ENCODE measurements around the gene PCF11.

Gene PCF11

GRCh38 chr11:83157594-83158356 is 844 bp downstream of the PCF11 start:
- peak; percentile 59 for DNase-seq
- 0 out of 2 replicates have a peak, but pooled peaks have one; percentile 3 for TF ChIP-seq CTCF (IDR thresholded peaks at IDR 0.05; ENCODE audit: low read depth, low read length)
- Histone ChIP-seq H3K4me3 (ENCODE audit: low read depth, low read length) (peak overlapping the region; percentile 88), H3K27me3 (no peaks in the 10 kb centered on the region), H3K36me3 (peaks cover 42% of the 10 kb centered on the region), H3K4me1 (no peaks in the 10 kb centered on the region), H3K9me3 (no peaks in the 10 kb centered on the region)

GRCh38 chr11:83158357-83158786 is 1.4 kb downstream of the PCF11 start:
- no peak for TF ChIP-seq CTCF (IDR thresholded peaks at IDR 0.05; ENCODE audit: low read depth, low read length)
- no peak for DNase-seq
- no peaks in the 10 kb centered on the region for H3K27me3 ChIP-seq
- H3K4me1 ChIP-seq, result no peaks in the 10 kb centered on the region
- peaks cover 45% of the 10 kb centered on the region for H3K36me3 ChIP-seq
- no peaks in the 10 kb centered on the region for H3K9me3 ChIP-seq
- H3K4me3 ChIP-seq (ENCODE audit: low read depth, low read length), result peak overlapping the region; percentile 88

GRCh38 chr11:83158965-83159901 is 2.3 kb downstream of the PCF11 start:
- no peak for TF ChIP-seq CTCF (IDR thresholded peaks at IDR 0.05; ENCODE audit: low read depth, low read length)
- DNase-seq, result no peak
- Histone ChIP-seq H3K27me3 (no peaks in the 10 kb centered on the region), H3K4me1 (no peaks in the 10 kb centered on the region), H3K36me3 (peaks cover 52% of the 10 kb centered on the region), H3K4me3 (ENCODE audit: low read depth, low read length) (peak overlapping the region; percentile 88), H3K9me3 (no peaks in the 10 kb centered on the region)

GRCh38 chr11:83159902-83160865 is 3.3 kb downstream of the PCF11 start:
- no peak for DNase-seq
- Histone ChIP-seq H3K36me3 (peaks cover 61% of the 10 kb centered on the region), H3K27me3 (no peaks in the 10 kb centered on the region), H3K9me3 (no peaks in the 10 kb centered on the region), H3K4me3 (ENCODE audit: low read depth, low read length) (peak overlapping the region; percentile 88), H3K4me1 (no peaks in the 10 kb centered on the region)
- no peak for TF ChIP-seq CTCF (IDR thresholded peaks at IDR 0.05; ENCODE audit: low read depth, low read length)

GRCh38 chr11:83161610-83162199 is 4.8 kb downstream of the PCF11 start:
- DNase-seq, result no peak
- peaks cover 76% of the 10 kb centered on the region for H3K36me3 ChIP-seq
- TF ChIP-seq CTCF (IDR thresholded peaks at IDR 0.05; ENCODE audit: low read depth, low read length), result no peak
- H3K9me3 ChIP-seq, result no peaks in the 10 kb centered on the region; the same call in 1 of the 2 replicates
- no peak overlapping the region for H3K4me3 ChIP-seq (ENCODE audit: low read depth, low read length)
- H3K4me1 ChIP-seq, result no peaks in the 10 kb centered on the region
- no peaks in the 10 kb centered on the region for H3K27me3 ChIP-seq
